ENCODE results near the gene ZNF280B. TPM values are rescaled to one million over a fixed set of nuclear protein-coding genes. Genes with fewer than 3 reads are reported as not detected.
"Not testable (repeated sequence)": the region's sequence is repeated elsewhere in the genome, so short reads cannot be mapped to it uniquely, and the experiment has no call there.

Gene ZNF280B
- total RNA-seq, 1 experiment from 2014 or later: 4.6 TPM

DNA sequence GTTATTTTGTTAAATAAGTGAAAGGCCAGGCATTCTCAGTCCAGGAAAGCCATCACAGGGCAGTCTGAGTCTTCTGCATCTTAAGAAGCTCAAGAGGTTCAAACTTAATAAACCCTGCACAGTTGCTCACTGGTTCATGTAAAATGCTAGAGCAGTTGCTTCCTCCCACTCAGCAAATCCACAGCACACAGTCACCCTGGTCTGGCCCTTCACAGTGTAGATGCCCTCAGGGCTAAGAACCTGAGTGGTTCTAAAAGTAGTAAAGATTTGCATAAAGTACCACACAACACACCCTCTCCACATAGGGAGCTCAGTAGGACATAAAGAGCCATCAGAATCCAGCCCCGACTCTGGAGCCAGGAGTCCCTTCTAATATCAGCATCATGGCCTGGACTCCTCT, 58.7 kb downstream of the ZNF280B start:
- peaks cover 100% of the 10 kb centered on the region for H3K27me3 Mint-ChIP-seq (ENCODE audit: unreplicated experiment)
- CTCF ChIA-PET: no interaction called here
- BruUV-seq (replicated peaks): no TSS peak

DNA sequence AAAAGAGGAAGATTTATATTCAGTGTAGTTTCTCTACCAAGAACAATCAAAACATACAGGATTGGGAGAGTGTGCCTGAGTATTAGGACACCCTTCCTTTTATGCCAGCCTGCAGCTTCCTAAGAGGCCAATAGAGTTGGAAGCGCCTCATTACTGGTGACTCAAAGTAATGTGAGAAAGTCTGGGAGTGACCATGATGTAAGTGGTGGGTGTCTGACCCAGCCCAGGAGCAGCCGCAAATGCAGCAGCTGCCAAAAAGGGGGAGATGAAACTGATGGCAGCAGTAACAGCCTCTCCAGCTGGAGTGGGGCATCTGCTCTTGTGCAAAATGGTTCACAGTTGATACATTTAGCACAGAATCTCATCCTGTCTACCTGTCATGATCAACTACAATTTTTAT, 62.0 kb downstream of the ZNF280B start:
- DNase-seq: no peak
- Mint-ChIP-seq H3K27ac (ENCODE audit: unreplicated experiment) (no peak overlapping the region), H3K27me3 (ENCODE audit: unreplicated experiment) (peaks cover 75% of the 10 kb centered on the region), H3K4me1 (ENCODE audit: low read depth, unreplicated experiment) (no peaks in the 10 kb centered on the region), H3K36me3 (ENCODE audit: insufficient read depth, unreplicated experiment) (no peaks in the 10 kb centered on the region), H3K9me3 (ENCODE audit: low read depth, unreplicated experiment) (peaks cover 2% of the 10 kb centered on the region), H3K4me3 (ENCODE audit: low read depth, unreplicated experiment) (no peak overlapping the region)
- no TSS peak for BruUV-seq (replicated peaks)
- intact Hi-C loops (cut with micrococcal nuclease; ENCODE audit: unreplicated experiment): no loop called here
- CTCF ChIA-PET: no interaction called here
- no peak for TF ChIP-seq CTCF (IDR thresholded peaks at IDR 0.05; ENCODE audit: unreplicated experiment)

More for the DNA sequence above, 58.7 kb downstream of the ZNF280B start:
- peaks cover 6% of the 10 kb centered on the region for H3K9me3 Mint-ChIP-seq (ENCODE audit: low read depth, unreplicated experiment)
- H3K27ac Mint-ChIP-seq (ENCODE audit: unreplicated experiment): no peak overlapping the region
- TF ChIP-seq CTCF (IDR thresholded peaks at IDR 0.05; ENCODE audit: unreplicated experiment): no peak
- H3K4me1 Mint-ChIP-seq (ENCODE audit: low read depth, unreplicated experiment): no peaks in the 10 kb centered on the region
- no peak for DNase-seq
- H3K4me3 Mint-ChIP-seq (ENCODE audit: low read depth, unreplicated experiment): no peak overlapping the region
- no peaks in the 10 kb centered on the region for H3K36me3 Mint-ChIP-seq (ENCODE audit: insufficient read depth, unreplicated experiment)
- intact Hi-C loops (cut with micrococcal nuclease; ENCODE audit: unreplicated experiment): no loop called here

DNA sequence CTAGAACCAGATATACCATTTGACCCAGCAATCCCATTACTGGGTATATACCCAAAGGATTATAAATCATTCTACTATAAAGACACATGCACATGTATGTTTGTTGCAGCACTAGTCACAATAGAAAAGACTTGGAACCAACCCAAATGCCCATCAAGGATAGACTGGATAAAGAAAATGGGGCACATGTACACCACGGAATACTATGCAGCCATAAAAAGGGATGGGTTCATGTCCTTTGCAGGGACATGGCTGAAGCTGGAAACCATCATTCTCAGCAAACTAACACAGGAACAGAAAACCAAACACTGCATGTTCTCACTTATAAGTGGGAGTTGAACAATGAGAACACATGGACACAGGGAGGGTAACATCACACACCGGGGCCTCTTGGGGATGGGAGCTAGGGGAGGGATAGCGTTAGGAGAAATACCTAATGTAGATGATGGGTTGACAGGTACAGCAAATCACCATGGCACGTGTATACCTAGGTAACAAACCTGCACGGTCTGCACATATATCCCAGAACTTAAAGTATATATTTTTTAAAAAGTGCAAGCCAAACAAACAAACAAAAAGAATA, 64.4 kb downstream of the ZNF280B start:
- peaks cover 71% of the 10 kb centered on the region for H3K27me3 Mint-ChIP-seq (ENCODE audit: unreplicated experiment)
- H3K27ac Mint-ChIP-seq (ENCODE audit: unreplicated experiment); BruUV-seq (replicated peaks); H3K36me3 Mint-ChIP-seq (ENCODE audit: insufficient read depth, unreplicated experiment); H3K4me1 Mint-ChIP-seq (ENCODE audit: low read depth, unreplicated experiment); DNase-seq; H3K9me3 Mint-ChIP-seq (ENCODE audit: low read depth, unreplicated experiment); H3K4me3 Mint-ChIP-seq (ENCODE audit: low read depth, unreplicated experiment); CTCF ChIA-PET; intact Hi-C loops (cut with micrococcal nuclease; ENCODE audit: unreplicated experiment): not testable (repeated sequence)

DNA sequence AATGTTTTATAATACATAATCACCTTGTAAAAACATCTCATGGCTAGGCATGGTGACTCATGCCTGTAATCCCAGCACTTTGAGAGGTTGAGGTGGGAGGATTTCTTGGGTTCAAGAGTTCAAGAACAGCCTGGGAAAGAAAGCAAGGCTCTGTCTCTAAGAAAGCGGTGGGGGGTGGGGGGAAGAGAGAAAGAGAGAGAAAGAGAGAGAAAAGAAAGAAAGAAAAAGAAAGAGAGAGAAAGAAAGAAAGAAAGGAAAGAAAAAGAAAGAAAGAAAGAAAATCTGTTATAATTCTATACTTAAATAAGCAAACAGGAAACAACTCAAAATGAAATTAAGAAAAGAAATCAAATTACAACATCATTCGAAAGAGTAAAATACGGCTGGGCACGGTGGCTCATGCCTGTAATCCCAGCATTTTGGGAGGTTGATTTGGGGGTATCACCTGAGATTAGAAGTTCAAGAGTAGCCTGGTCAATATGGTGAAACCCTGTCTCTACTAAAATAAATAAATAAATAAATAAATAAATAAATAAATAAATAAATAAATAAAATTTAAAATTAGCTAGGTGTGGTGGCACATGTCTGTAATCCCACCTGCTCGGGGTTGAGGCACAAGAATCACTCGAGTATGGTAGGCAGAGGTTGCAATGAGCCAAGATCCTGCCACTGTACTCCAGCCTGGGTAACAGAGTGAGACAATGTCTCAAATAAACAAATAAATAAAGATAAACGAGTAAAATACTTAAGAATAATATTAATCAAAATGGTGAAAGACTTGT, 65.4 kb downstream of the ZNF280B start:
- no peak for TF ChIP-seq CTCF (IDR thresholded peaks at IDR 0.05; ENCODE audit: unreplicated experiment)
- intact Hi-C loops (cut with micrococcal nuclease; ENCODE audit: unreplicated experiment): no loop called here
- no peak overlapping the region for H3K27ac Mint-ChIP-seq (ENCODE audit: unreplicated experiment)
- H3K4me3 Mint-ChIP-seq (ENCODE audit: low read depth, unreplicated experiment): no peak overlapping the region
- BruUV-seq (replicated peaks): no TSS peak
- H3K27me3 Mint-ChIP-seq (ENCODE audit: unreplicated experiment): peaks cover 71% of the 10 kb centered on the region
- peaks cover 2% of the 10 kb centered on the region for H3K9me3 Mint-ChIP-seq (ENCODE audit: low read depth, unreplicated experiment)
- H3K4me1 Mint-ChIP-seq (ENCODE audit: low read depth, unreplicated experiment): no peaks in the 10 kb centered on the region
- CTCF ChIA-PET: no interaction called here
- H3K36me3 Mint-ChIP-seq (ENCODE audit: insufficient read depth, unreplicated experiment): no peaks in the 10 kb centered on the region
- no peak for DNase-seq

DNA sequence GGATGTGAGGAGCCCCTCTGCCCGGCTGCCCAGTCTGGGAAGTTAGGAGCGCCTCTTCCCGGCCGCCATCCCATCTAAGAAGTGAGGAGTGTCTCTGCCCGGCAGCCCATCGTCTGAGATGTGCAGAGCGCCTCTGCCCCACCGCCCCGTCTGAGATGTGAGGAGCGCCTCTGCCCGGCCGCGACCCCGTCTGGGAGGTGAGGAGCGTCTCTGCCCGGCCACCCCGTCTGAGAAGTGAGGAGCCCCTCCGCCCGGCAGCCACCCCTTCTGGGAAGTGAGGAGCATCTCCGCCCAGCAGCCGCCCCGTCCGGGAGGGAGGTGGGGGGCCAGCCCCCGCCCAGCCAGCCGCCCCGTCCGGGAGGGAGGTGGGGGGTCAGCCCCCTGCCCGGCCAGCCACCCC, 66.9 kb downstream of the ZNF280B start:
- DNase-seq; CTCF ChIA-PET; H3K36me3 Mint-ChIP-seq (ENCODE audit: insufficient read depth, unreplicated experiment); H3K27ac Mint-ChIP-seq (ENCODE audit: unreplicated experiment); H3K9me3 Mint-ChIP-seq (ENCODE audit: low read depth, unreplicated experiment); H3K4me3 Mint-ChIP-seq (ENCODE audit: low read depth, unreplicated experiment); intact Hi-C loops (cut with micrococcal nuclease; ENCODE audit: unreplicated experiment); BruUV-seq (replicated peaks); H3K4me1 Mint-ChIP-seq (ENCODE audit: low read depth, unreplicated experiment): not testable (repeated sequence)
- peaks cover 71% of the 10 kb centered on the region for H3K27me3 Mint-ChIP-seq (ENCODE audit: unreplicated experiment)

Measured in Calu3 (cell line).